Esophagus squamous epithelium (tissue), 5 donors: ENCODE measurements around the gene NKD2. TPM values are rescaled to one million over a fixed set of nuclear protein-coding genes. Genes with fewer than 3 reads are reported as not detected.
A peak's percentile ranks its signal among the peaks of the same experiment; 100 is the strongest.

Source experiments
- DNase-seq: peaks from one replicate; lab custom pipeline; 2025; lab: John Stamatoyannopoulos, UW
- H3K27ac ChIP-seq, 4 donors: fragments of 200-600 bp; sonication (generic); one replicate each; pipeline ENCODE4 v1.5.1; 2016 to 2019; ENCODE audit warnings: mild to moderate bottlenecking in 1 of 4
- H3K27me3 ChIP-seq, 4 donors: fragments of 200-600 bp; sonication (generic); 1 replicate in 3 of 4; 2 replicates in 1 of 4; pipeline versions ENCODE4 v1.5.1 to v1.6.0; 2017 to 2021; ENCODE audit warnings: antibody characterized with exemption in 1 of 4
- H3K36me3 ChIP-seq, 3 donors: fragments of 200-600 bp; sonication (generic); one replicate each; pipeline ENCODE4 v1.5.1; 2016 to 2019
- H3K4me1 ChIP-seq, 3 donors: fragments of 200-600 bp; sonication (generic); one replicate each; pipeline ENCODE4 v1.5.1; 2017 to 2019
- H3K4me3 ChIP-seq, 4 donors: fragments of 200-600 bp; sonication (generic); 1 replicate in 3 of 4; 2 replicates in 1 of 4; pipeline ENCODE4 v1.5.1; 2016 to 2019; ENCODE audit warnings: mild to moderate bottlenecking in 2 of 4, moderate library complexity in 1 of 4
- H3K9me3 ChIP-seq, 3 donors: fragments of 200-600 bp; sonication (generic); one replicate each; pipeline ENCODE4 v1.5.1; 2016 to 2019
- CTCF ChIP-seq, 6 experiments: fragments of 450-650 bp in 4 of 6; fragments of 200-600 bp in 2 of 6; sonication (generic) in 2 of 6; IDR thresholded peaks; one replicate each; pipeline ENCODE4 v1.5.1; 2016 to 2019; ENCODE audit warnings: antibody characterized with exemption in 6 of 6, mild to moderate bottlenecking in 4 of 6, moderate library complexity in 4 of 6
- POLR2A ChIP-seq, 4 donors: fragments of 450-650 bp; IDR thresholded peaks; one replicate each; pipeline ENCODE4 v1.6.1; 2017; ENCODE audit warnings: antibody characterized with exemption in 4 of 4, mild to moderate bottlenecking in 4 of 4, moderate library complexity in 3 of 4
- WGBS, 2 donors: methylation state at CpG; one replicate each; pipeline ENCODE4 v1.1.5; 2018; 5-methylcytosine and 5-hydroxymethylcytosine counted together
- intact Hi-C: fragments of 100-400 bp; cut with DNase I; formaldehyde crosslinking; loops from one replicate; pipeline ENCODE4 v1.15.0; 2022
- total RNA-seq, 4 donors: library from RNA; depleted of rRNA; stranded (reverse); fragments of >200 nt; gene quantifications; one replicate each; pipeline ENCODE4 v1.1.0, GENCODE V29; 2016
- donor health status: DM: yes; HTN: yes; CAD: no.

The NKD2 gene
- total RNA-seq, 4 donors from 2014 or later, result 1.2 to 11.3 (median 1.5) TPM

GRCh38 chr5:1051366-1051720 is 42.7 kb downstream of the NKD2 start:
- intact Hi-C loops, result no loop called here
- H3K9me3 ChIP-seq, result no peaks in the 10 kb centered on the region
- no peaks in the 10 kb centered on the region for H3K27me3 ChIP-seq
- TF ChIP-seq POLR2A (IDR thresholded peaks at IDR 0.05) (no peak), CTCF (IDR thresholded peaks at IDR 0.05) (no peak)
- DNase-seq, result no peak
- 91 to 100% methylated on average over 4 to 6 of the region's 16 CpGs for WGBS, 2 donors
- no peak overlapping the region for H3K27ac ChIP-seq
- peaks cover 0 to 12% (median 4%) of the 10 kb centered on the region in 3 donors for H3K4me1 ChIP-seq
- H3K36me3 ChIP-seq, result peaks cover 0 to 49% (median 7%) of the 10 kb centered on the region in 3 donors
- H3K4me3 ChIP-seq, result no peak overlapping the region

GRCh38 chr5:1052076-1052475 is 43.5 kb downstream of the NKD2 start:
- Histone ChIP-seq H3K36me3 (peaks cover 0 to 57% (median 7%) of the 10 kb centered on the region in 3 donors), H3K4me3 (no peak overlapping the region), H3K9me3 (no peaks in the 10 kb centered on the region), H3K27ac (no peak overlapping the region), H3K4me1 (peaks cover 0 to 12% (median 4%) of the 10 kb centered on the region in 3 donors), H3K27me3 (no peaks in the 10 kb centered on the region)
- TF ChIP-seq POLR2A (IDR thresholded peaks at IDR 0.05) (no peak), CTCF (IDR thresholded peaks at IDR 0.05) (no peak)
- 83 to 85% methylated on average over 5 to 10 of the region's 17 CpGs for WGBS, 2 donors
- no peak for DNase-seq
- intact Hi-C loops, result no loop called here

- TF ChIP-seq CTCF (IDR thresholded peaks at IDR 0.05), result peak in 4 of 6 experiments; percentile 25 to 64 (median 35)
- TF ChIP-seq POLR2A (IDR thresholded peaks at IDR 0.05), result no peak
- peaks cover 0 to 12% (median 4%) of the 10 kb centered on the region in 3 donors for H3K4me1 ChIP-seq
- H3K27me3 ChIP-seq, result no peaks in the 10 kb centered on the region
- intact Hi-C loops, result no loop called here
- H3K4me3 ChIP-seq, result no peak overlapping the region
- H3K27ac ChIP-seq, result peak overlapping the region in 1 of 4 donors; percentile 21
- peaks cover 0 to 64% (median 7%) of the 10 kb centered on the region in 3 donors for H3K36me3 ChIP-seq
- 28 to 53% methylated on average over 6 to 8 of the region's 29 CpGs for WGBS, 2 donors
- no peak for DNase-seq
- H3K9me3 ChIP-seq, result no peaks in the 10 kb centered on the region
Observed at GRCh38 chr5:1052641-1053390, 44.2 kb downstream of the NKD2 start.

- Histone ChIP-seq H3K9me3 (no peaks in the 10 kb centered on the region), H3K36me3 (peaks cover 0 to 71% (median 7%) of the 10 kb centered on the region in 3 donors), H3K27me3 (no peaks in the 10 kb centered on the region), H3K27ac (peak overlapping the region in 1 of 4 donors; percentile 21), H3K4me3 (no peak overlapping the region), H3K4me1 (peaks cover 0 to 12% (median 4%) of the 10 kb centered on the region in 3 donors)
- WGBS, 2 donors, result 85 to 89% methylated on average over 5 to 22 of the region's 32 CpGs
- no peak for TF ChIP-seq CTCF (IDR thresholded peaks at IDR 0.05)
- intact Hi-C loops, result no loop called here
- DNase-seq, result no peak
Observed at GRCh38 chr5:1053391-1054017, 44.9 kb downstream of the NKD2 start.
